SK-N-SH (cell line): ENCODE measurements around the gene STAT2. TPM values are rescaled to one million over a fixed set of nuclear protein-coding genes. Genes with fewer than 3 reads are reported as not detected.
A peak's percentile ranks its signal among the peaks of the same experiment; 100 is the strongest.
"Not testable (repeated sequence)": the region's sequence is repeated elsewhere in the genome, so short reads cannot be mapped to it uniquely, and the experiment has no call there.

Source experiments
- CTCF ChIA-PET: fragments of 300-600, 350-600 bp; formaldehyde crosslinking; extraction: SDS; loops from one replicate; lab custom pipeline; 2021; lab: Yijun Ruan, JAX
- POLR2A ChIA-PET: fragments of 350-600 bp; sonication (Branson Sonifier 250); formaldehyde crosslinking; extraction: SDS; loops from one replicate; lab custom pipeline; 2020; ENCODE audit warnings: antibody characterized with exemption, inconsistent platforms; lab: Yijun Ruan, JAX
- DNase-seq: peaks from one replicate; pipeline ENCODE4 v3.0.0; 2012
- H2AFZ ChIP-seq: fragments of 200-600 bp; sonication (generic); 2 replicates; pipeline ENCODE4 v1.8.1; 2016; ENCODE audit warnings: antibody characterized with exemption, mild to moderate bottlenecking, low read depth
- H3F3A ChIP-seq: fragments of 200-600 bp; sonication (generic); replicated peaks from 2 replicates; pipeline ENCODE3; 2016; ENCODE audit warnings: antibody characterized with exemption, mild to moderate bottlenecking; ENCODE audit not compliant: insufficient read depth
- H3K27ac ChIP-seq, 2 experiments: fragments of 200-500 bp in 1 of 2; fragments of 200-600 bp in 1 of 2; sonication (Bioruptor generic) in 1 of 2; sonication (generic), shearing (Covaris generic) in 1 of 2; 2 replicates each; pipeline versions ENCODE4 v1.5.1 to v1.6.1; 2014 to 2016; ENCODE audit warnings: low read depth in 2 of 2, inconsistent platforms in 1 of 2, low read length in 1 of 2, mild to moderate bottlenecking in 1 of 2, mixed read lengths in 1 of 2
- H3K27me3 ChIP-seq: fragments of 200-600 bp; sonication (generic), shearing (Covaris generic); 2 replicates; pipeline ENCODE4 v1.6.1; 2016; ENCODE audit warnings: mixed run types; ENCODE audit not compliant: insufficient read depth
- H3K36me3 ChIP-seq, 2 experiments: fragments of 200-500 bp in 1 of 2; fragments of 200-600 bp in 1 of 2; sonication (Bioruptor generic) in 1 of 2; sonication (generic) in 1 of 2; replicated peaks in 1 of 2; 2 replicates each; pipeline versions ENCODE3 to v1.5.1; 2014 to 2016; ENCODE audit warnings: low read length in 1 of 2, mild to moderate bottlenecking in 1 of 2; ENCODE audit not compliant: insufficient read depth in 2 of 2, control insufficient read depth in 1 of 2
- H3K4me1 ChIP-seq, 2 experiments: fragments of 200-500 bp in 1 of 2; fragments of 200-600 bp in 1 of 2; sonication (Bioruptor generic) in 1 of 2; sonication (generic), shearing (Covaris generic) in 1 of 2; 2 replicates each; pipeline versions ENCODE4 v1.5.1 to v1.6.1; 2014 to 2016; ENCODE audit warnings: low read depth in 1 of 2, low read length in 1 of 2, mixed run types in 1 of 2; ENCODE audit not compliant: insufficient read depth in 2 of 2, control insufficient read depth in 1 of 2
- H3K4me2 ChIP-seq: fragments of 200-600 bp; sonication (generic), shearing (Covaris generic); 2 replicates; pipeline ENCODE4 v1.6.1; 2017; ENCODE audit warnings: mixed run types
- H3K4me3 ChIP-seq, 2 experiments: fragments of 200-500 bp in 1 of 2; fragments of 200-600 bp in 1 of 2; sonication (Bioruptor generic) in 1 of 2; sonication (generic), shearing (Covaris generic) in 1 of 2; 2 replicates each; pipeline versions ENCODE4 v1.5.1 to v1.8.1; 2014 to 2016; ENCODE audit warnings: low read depth in 2 of 2, inconsistent platforms in 1 of 2, low read length in 1 of 2, mild to moderate bottlenecking in 1 of 2, mixed read lengths in 1 of 2, moderate library complexity in 1 of 2
- H3K79me2 ChIP-seq: fragments of 200-600 bp; sonication (generic); 2 replicates; pipeline ENCODE4 v1.8.1; 2017; ENCODE audit warnings: mild to moderate bottlenecking; ENCODE audit not compliant: insufficient read depth
- H3K9ac ChIP-seq: fragments of 200-600 bp; sonication (generic); 2 replicates; pipeline ENCODE4 v1.6.1; 2017; ENCODE audit warnings: mixed run types
- H3K9me2 ChIP-seq: fragments of 200-600 bp; sonication (generic); 2 replicates; pipeline ENCODE4 v1.6.1; 2017; ENCODE audit warnings: mixed run types
- H3K9me3 ChIP-seq: fragments of 200-600 bp; sonication (generic); 2 replicates; pipeline ENCODE4 v1.6.1; 2017; ENCODE audit warnings: mixed run types, mild to moderate bottlenecking, moderate library complexity
- H4K20me1 ChIP-seq: fragments of 200-600 bp; sonication (generic); 2 replicates; pipeline ENCODE4 v1.6.1; 2017; ENCODE audit warnings: mild to moderate bottlenecking, mixed run types; ENCODE audit not compliant: insufficient read depth
- EZH2phosphoT487 ChIP-seq: fragments of 200-600 bp; sonication (generic); IDR thresholded peaks from 2 replicates; pipeline ENCODE4 v1.6.1; 2017; ENCODE audit warnings: low read depth, mixed run types, mild to moderate bottlenecking, antibody characterized with exemption, moderate library complexity, borderline replicate concordance
- FOSL2 ChIP-seq: IDR thresholded peaks from 2 replicates; pipeline ENCODE4 v1.4.0; 2012; ENCODE audit warnings: low read depth, mild to moderate bottlenecking, moderate library complexity, borderline replicate concordance
- GATA2 ChIP-seq: sonication (generic); formaldehyde crosslinking; IDR thresholded peaks from 2 replicates; pipeline ENCODE4 v1.5.0; 2020; ENCODE audit warnings: mild to moderate bottlenecking, missing genetic modification reagents
- JUND ChIP-seq: IDR thresholded peaks from 2 replicates; pipeline ENCODE4 v1.4.0; 2012
- NRF1 ChIP-seq: IDR thresholded peaks from 2 replicates; pipeline ENCODE4 v1.6.1; 2012; ENCODE audit warnings: low read depth, mild to moderate bottlenecking, low read length
- RXRA ChIP-seq: IDR thresholded peaks from 2 replicates; pipeline ENCODE4 v1.4.0; 2012; ENCODE audit warnings: low read depth, mild to moderate bottlenecking, borderline replicate concordance
- USF1 ChIP-seq: IDR thresholded peaks from 2 replicates; pipeline ENCODE4 v1.4.0; 2012; ENCODE audit warnings: low read depth, borderline replicate concordance
- YY1 ChIP-seq: IDR thresholded peaks from 2 replicates; pipeline ENCODE4 v1.4.0; 2012; ENCODE audit warnings: low read depth, mild to moderate bottlenecking
- WGBS: methylation state at CpG from one replicate; pipeline ENCODE4 v1.1.6; 2017; ENCODE audit warnings: low lambda C conversion rate; 5-methylcytosine and 5-hydroxymethylcytosine counted together
- polyA plus RNA-seq, 3 experiments: library from polyadenylated mRNA; depleted of rRNA; stranded (reverse); fragments of >200 nt; gene quantifications; 2 replicates each; pipeline ENCODE4 v1.2.3, GENCODE V29; 2012
- TF ChIP-seq, protein P1 (sequence below): IDR thresholded peaks from 2 replicates; pipeline ENCODE4 v1.4.0; 2012; ENCODE audit warnings: low read depth, borderline replicate concordance
- TF ChIP-seq, protein P2 (sequence below): fragments of 200-600 bp; sonication (generic); IDR thresholded peaks from 2 replicates; pipeline ENCODE4 v1.6.1; 2017; ENCODE audit warnings: antibody characterized with exemption, mild to moderate bottlenecking, moderate library complexity

The STAT2 gene
- polyA plus RNA-seq, 1 of the 3 experiments (the other 2 are of a cell fraction), result 58.1 TPM

GRCh38 chr12:56346675-56347074, 13.2 kb downstream of the STAT2 start:
- ChIA-PET POLR2A (interaction anchor here (0.6 kb wide), 3 partner anchors 12 to 1172 kb away, joined by 3 to 8 read pairs (median 3); no protein-coding TSS in a partner anchor), CTCF (interaction anchor here (0.9 kb wide), 1 partner anchor 157 kb away, joined by 3 read pairs; the partner anchor contains the start of gene SMARCC2)
- peaks cover 61 to 67% of the 10 kb centered on the region in 2 experiments for H3K36me3 ChIP-seq
- DNase-seq, result no peak
- no peaks in the 10 kb centered on the region for H3K9me2 ChIP-seq
- 84% methylated on average over 2 of the region's 7 CpGs for WGBS
- H3K4me3 ChIP-seq, result no peak overlapping the region
- no peak overlapping the region for H3K9ac ChIP-seq
- no peaks in the 10 kb centered on the region for H3K9me3 ChIP-seq
- no peak for TF ChIP-seq RXRA
- TF ChIP-seq, protein P1, sequence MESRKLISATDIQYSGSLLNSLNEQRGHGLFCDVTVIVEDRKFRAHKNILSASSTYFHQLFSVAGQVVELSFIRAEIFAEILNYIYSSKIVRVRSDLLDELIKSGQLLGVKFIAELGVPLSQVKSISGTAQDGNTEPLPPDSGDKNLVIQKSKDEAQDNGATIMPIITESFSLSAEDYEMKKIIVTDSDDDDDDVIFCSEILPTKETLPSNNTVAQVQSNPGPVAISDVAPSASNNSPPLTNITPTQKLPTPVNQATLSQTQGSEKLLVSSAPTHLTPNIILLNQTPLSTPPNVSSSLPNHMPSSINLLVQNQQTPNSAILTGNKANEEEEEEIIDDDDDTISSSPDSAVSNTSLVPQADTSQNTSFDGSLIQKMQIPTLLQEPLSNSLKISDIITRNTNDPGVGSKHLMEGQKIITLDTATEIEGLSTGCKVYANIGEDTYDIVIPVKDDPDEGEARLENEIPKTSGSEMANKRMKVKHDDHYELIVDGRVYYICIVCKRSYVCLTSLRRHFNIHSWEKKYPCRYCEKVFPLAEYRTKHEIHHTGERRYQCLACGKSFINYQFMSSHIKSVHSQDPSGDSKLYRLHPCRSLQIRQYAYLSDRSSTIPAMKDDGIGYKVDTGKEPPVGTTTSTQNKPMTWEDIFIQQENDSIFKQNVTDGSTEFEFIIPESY, result no peak
- TF ChIP-seq, protein P2, sequence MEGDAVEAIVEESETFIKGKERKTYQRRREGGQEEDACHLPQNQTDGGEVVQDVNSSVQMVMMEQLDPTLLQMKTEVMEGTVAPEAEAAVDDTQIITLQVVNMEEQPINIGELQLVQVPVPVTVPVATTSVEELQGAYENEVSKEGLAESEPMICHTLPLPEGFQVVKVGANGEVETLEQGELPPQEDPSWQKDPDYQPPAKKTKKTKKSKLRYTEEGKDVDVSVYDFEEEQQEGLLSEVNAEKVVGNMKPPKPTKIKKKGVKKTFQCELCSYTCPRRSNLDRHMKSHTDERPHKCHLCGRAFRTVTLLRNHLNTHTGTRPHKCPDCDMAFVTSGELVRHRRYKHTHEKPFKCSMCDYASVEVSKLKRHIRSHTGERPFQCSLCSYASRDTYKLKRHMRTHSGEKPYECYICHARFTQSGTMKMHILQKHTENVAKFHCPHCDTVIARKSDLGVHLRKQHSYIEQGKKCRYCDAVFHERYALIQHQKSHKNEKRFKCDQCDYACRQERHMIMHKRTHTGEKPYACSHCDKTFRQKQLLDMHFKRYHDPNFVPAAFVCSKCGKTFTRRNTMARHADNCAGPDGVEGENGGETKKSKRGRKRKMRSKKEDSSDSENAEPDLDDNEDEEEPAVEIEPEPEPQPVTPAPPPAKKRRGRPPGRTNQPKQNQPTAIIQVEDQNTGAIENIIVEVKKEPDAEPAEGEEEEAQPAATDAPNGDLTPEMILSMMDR, result peak; percentile 12; the same call in 1 of the 2 replicates
- no peak for TF ChIP-seq JUND
- TF ChIP-seq USF1, result no peak
- H2AFZ ChIP-seq, result no peak overlapping the region
- no peaks in the 10 kb centered on the region for H4K20me1 ChIP-seq
- no peak overlapping the region for H3K27ac ChIP-seq
- peaks cover 4% of the 10 kb centered on the region for H3F3A ChIP-seq
- no peaks in the 10 kb centered on the region for H3K79me2 ChIP-seq
- no peak overlapping the region for H3K4me2 ChIP-seq
- H3K27me3 ChIP-seq, result no peaks in the 10 kb centered on the region
- H3K4me1 ChIP-seq, result no peaks in the 10 kb centered on the region

DNA sequence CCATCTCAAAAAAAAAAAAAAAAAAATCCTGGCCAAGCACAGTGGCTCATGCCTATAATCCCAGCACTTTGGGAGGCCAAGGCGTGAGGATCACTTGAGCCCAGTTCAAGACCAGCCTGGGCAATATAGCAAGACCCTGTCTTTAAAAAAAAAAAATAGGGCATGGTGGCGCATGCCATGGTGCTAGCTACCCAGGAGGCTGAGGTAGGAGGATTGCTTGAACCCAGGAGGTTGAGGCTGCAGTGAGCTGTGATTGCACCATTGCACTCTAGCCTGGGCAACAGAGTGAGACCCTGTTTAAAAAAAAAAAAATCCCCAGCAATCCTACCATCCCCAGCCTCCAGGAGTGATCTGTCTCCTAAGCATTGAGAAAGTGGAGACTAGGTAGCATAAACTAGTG, 17.6 kb downstream of the STAT2 start:
- H4K20me1 ChIP-seq, DNase-seq, H3K4me1 ChIP-seq, H2AFZ ChIP-seq, H3K9me3 ChIP-seq, H3K9ac ChIP-seq, H3K4me2 ChIP-seq, H3K9me2 ChIP-seq, H3K4me3 ChIP-seq, POLR2A ChIA-PET, H3K79me2 ChIP-seq, H3K27me3 ChIP-seq, H3K27ac ChIP-seq: not testable (repeated sequence)
- peaks cover 31 to 40% of the 10 kb centered on the region in 2 experiments for H3K36me3 ChIP-seq
- peaks cover 10% of the 10 kb centered on the region for H3F3A ChIP-seq
- WGBS, result 94% methylated on average over 2 of the region's 2 CpGs
- CTCF ChIA-PET, result interaction anchor here (0.8 kb wide), 1 partner anchor 84 kb away, joined by 3 read pairs; the partner anchor contains the start of gene ANKRD52

DNA sequence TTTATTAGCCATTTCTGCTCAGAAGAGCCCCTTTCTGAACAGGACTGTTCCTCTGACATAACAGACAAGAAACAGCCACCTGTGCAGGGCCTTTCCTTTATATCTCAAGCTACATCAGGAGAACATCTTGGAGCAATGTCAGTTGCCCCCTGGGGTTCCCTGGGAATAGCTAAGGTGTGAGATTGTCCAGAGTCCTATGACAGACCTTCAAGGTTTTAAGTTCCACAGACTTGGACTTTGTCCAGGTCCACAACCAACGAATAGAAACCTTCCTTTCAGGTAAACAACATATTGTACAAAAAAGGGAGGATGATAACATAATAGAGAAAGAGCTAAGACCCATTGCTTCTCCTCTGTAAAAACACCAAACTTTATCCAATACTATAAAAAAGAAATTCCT, 18.3 kb downstream of the STAT2 start:
- Histone ChIP-seq H3K4me1 (no peaks in the 10 kb centered on the region; a peak in 1 of 4 replicates), H3K27me3 (no peaks in the 10 kb centered on the region), H3K36me3 (peaks cover 26 to 35% of the 10 kb centered on the region in 2 experiments), H3K4me3 (no peak overlapping the region), H3K9me3 (no peaks in the 10 kb centered on the region), H3K4me2 (no peak overlapping the region), H3K79me2 (no peaks in the 10 kb centered on the region), H3F3A (peaks cover 10% of the 10 kb centered on the region), H2AFZ (no peak overlapping the region), H3K9ac (no peak overlapping the region), H3K9me2 (no peaks in the 10 kb centered on the region), H4K20me1 (no peaks in the 10 kb centered on the region), H3K27ac (no peak overlapping the region)
- POLR2A ChIA-PET, result no interaction called here
- DNase-seq, result no peak
- CTCF ChIA-PET, result interaction anchor here (0.8 to 2.2 kb wide), 2 partner anchors 84 to 123 kb away, joined by 3 to 7 read pairs; partner anchors contain the start of gene ANKRD52
- TF ChIP-seq YY1 (no peak), NRF1 (no peak), FOSL2 (no peak), GATA2 (CRISPR knock-in tag) (no peak), EZH2phosphoT487 (no peak)
- WGBS, result 13% methylated on average over 1 of the region's 1 CpG
